NK-92 treated with Interleukin-12 subunit alpha and Interleukin-12 subunit beta, amount 100 ng/mL, for 24 hours (cell line): ENCODE data around the gene SEH1L.
"Not testable (repeated sequence)": the region's sequence is repeated elsewhere in the genome, so short reads cannot be mapped to it uniquely, and the experiment has no call there.

Experiments
- DNase-seq: peaks from one replicate; lab custom pipeline; 2025; lab: John Stamatoyannopoulos, UW

SEH1L gene

GRCh38 chr18:12944709-12945108 lies 3.1 kb upstream of the SEH1L start:
- DNase-seq = no peak

GRCh38 chr18:12946549-12947284 lies 1.1 kb upstream of the SEH1L start:
- no peak for DNase-seq

GRCh38 chr18:12948050-12948804 lies 416 bp downstream of the SEH1L start:
- peak; percentile 89 for DNase-seq

GRCh38 chr18:12958478-12958877 lies 10.7 kb downstream of the SEH1L start:
- DNase-seq = no peak

- DNase-seq = no peak
Measured at GRCh38 chr18:12960395-12960794, 12.6 kb downstream of the SEH1L start.

- DNase-seq = no peak
Measured at GRCh38 chr18:12960853-12961397, 13.1 kb downstream of the SEH1L start.

GRCh38 chr18:12963069-12963468 lies 15.3 kb downstream of the SEH1L start:
- DNase-seq = no peak

- no peak for DNase-seq
Measured at GRCh38 chr18:12968115-12968514, 20.3 kb downstream of the SEH1L start.

GRCh38 chr18:12968619-12969018 lies 20.8 kb downstream of the SEH1L start:
- DNase-seq = no peak

GRCh38 chr18:12973562-12974213 lies 25.9 kb downstream of the SEH1L start:
- DNase-seq = no peak

- DNase-seq = no peak
Measured at GRCh38 chr18:12975488-12975887, 27.7 kb downstream of the SEH1L start.

GRCh38 chr18:12976305-12976704 lies 28.5 kb downstream of the SEH1L start:
- no peak for DNase-seq

- DNase-seq = not testable (repeated sequence)
Measured at GRCh38 chr18:12980065-12980464, 32.3 kb downstream of the SEH1L start.

GRCh38 chr18:12989397-12990122 lies 41.7 kb downstream of the SEH1L start:
- no peak for DNase-seq

GRCh38 chr18:12990123-12990475 lies 42.3 kb downstream of the SEH1L start:
- peak; percentile 4 for DNase-seq

GRCh38 chr18:12990641-12990966 lies 42.8 kb downstream of the SEH1L start:
- DNase-seq = no peak

- peak; percentile 85 for DNase-seq
Measured at GRCh38 chr18:12990967-12991820, 43.4 kb downstream of the SEH1L start, which contains the start of gene CEP192. TSS of gene CEP192 (plus strand) at chr18:12991362. CDS start at chr18:12999425, 8,063 bp downstream.

GRCh38 chr18:12991821-12992179 lies 44.0 kb downstream of the SEH1L start:
- no peak for DNase-seq

- DNase-seq = no peak
Measured at GRCh38 chr18:12993439-12993838, 45.6 kb downstream of the SEH1L start.

GRCh38 chr18:12995424-12995823 lies 47.6 kb downstream of the SEH1L start:
- DNase-seq = no peak

GRCh38 chr18:12995952-12996477 lies 48.2 kb downstream of the SEH1L start:
- DNase-seq = no peak
